Colon (tissue), 2 donors: ENCODE measurements around the gene HCN2.

ENCODE experiments used
- FAIRE-seq: peaks from 2 replicates; lab custom pipeline; 2012; peaks lifted over from hg19 to GRCh38; lab: Jason Lieb, UNC
- donor health status: control.
- donor health status: control.

HCN2 gene

GRCh38 chr19:589693-590395 is at the start of gene HCN2:
Gene HCN2, plus strand, starts transcription at chr19:589881. Its CDS starts 65 bp downstream, at chr19:589946.
- FAIRE-seq = no peak

- no peak for FAIRE-seq
Measured at GRCh38 chr19:540867-541637, 48.6 kb upstream of the HCN2 start.

- FAIRE-seq = no peak
Measured at GRCh38 chr19:541699-542098, 48.0 kb upstream of the HCN2 start.

- FAIRE-seq = no peak
Measured at GRCh38 chr19:542173-542866, 47.4 kb upstream of the HCN2 start.

DNA sequence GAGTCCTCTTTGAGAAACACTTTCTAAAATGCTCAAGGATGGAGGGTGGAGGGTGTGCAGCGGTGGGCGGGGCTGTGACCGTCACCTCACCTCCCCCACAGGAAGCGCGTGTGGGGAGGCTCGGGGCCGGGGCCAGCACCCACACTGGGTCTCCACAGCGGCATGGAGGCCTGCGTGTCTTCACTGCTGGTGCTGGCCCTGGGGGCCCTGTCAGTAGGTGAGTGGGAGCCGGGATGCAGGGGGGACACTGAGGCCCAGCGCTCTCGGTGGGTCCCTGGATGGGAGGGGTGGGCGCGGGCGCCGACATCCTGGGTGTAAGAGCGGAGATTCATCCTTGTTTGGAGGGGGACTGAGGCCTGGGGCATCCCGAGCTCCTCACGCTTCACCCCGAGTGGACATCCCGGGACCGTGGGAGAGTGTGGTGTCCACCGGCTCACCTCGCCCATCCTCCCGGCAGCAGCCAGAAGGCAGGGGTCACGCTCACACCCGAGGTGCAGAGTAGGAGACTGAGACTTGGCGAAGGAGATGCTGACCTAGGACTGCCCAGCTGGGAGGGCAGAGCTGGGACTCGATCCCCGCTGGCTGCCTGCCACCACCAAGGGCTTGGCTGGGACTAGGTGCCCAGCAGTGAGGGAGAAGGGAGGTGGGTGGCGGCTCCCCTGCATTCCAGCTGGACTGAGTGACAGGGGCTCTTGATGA is 45.6 kb upstream of the HCN2 start, which contains the start of gene GZMM:
Gene GZMM, plus strand, starts transcription at position 144 of the 699 bp plus-strand sequence. Its CDS starts 19 bp downstream, at position 163.
- FAIRE-seq = no peak

- FAIRE-seq = no peak
Measured at GRCh38 chr19:547117-547516, 42.6 kb upstream of the HCN2 start.

GRCh38 chr19:547836-548720 is 41.6 kb upstream of the HCN2 start:
- FAIRE-seq = no peak

- no peak for FAIRE-seq
Measured at GRCh38 chr19:548886-549830, 40.5 kb upstream of the HCN2 start.

GRCh38 chr19:554817-555216 is 34.9 kb upstream of the HCN2 start:
- FAIRE-seq = no peak

DNA sequence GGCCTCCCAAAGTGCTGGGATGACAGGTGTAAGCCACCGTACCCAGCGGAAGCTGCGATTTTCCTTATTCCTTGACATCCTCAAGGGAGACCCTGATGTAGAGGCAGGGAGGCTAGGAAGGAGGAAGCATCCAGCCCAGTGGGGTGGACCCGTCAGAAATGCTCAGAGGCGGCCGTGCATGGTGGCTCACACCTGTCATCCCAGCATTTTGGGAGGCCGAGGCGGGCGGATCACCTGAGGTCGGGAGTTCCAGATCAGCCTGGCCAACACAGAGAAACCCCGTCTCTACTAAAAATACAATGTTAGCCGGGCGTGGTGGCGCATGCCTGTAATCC is 34.2 kb upstream of the HCN2 start:
- FAIRE-seq = no peak

- no peak for FAIRE-seq
Measured at GRCh38 chr19:556611-557382, 32.9 kb upstream of the HCN2 start.

DNA sequence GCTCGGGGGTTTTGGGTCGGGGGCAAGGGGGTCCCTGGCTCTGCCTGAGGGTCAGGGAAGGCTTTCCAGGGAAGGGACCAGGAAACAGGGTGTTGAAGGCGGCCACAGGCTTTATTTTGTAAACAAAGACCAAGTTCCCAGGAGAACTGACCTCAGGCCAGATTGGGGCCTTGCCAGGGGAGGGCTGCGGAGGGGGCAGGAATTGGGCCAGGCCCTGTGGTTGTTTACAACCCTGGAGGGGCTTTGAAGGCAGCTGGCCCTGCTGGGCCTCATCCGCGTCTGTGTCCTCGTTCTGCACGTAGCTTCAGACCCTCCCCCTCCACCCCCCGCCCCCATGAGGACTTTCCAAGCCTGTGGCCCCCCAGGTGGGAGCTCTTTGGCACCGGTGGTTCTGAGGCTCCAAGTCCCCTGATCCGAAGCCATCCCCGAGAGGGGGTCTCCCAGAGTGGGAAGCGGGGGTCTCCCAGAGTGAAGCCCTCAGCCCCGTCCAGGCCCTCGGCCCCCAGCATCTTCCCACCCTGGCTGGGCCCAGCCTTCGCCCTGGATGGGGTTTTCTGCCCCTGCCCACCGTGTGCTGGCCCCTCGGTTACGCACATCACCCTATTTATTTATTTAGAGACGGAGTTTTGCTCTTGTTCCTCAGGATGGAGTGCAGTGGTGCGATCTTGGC is 30.8 kb upstream of the HCN2 start:
- no peak for FAIRE-seq

DNA sequence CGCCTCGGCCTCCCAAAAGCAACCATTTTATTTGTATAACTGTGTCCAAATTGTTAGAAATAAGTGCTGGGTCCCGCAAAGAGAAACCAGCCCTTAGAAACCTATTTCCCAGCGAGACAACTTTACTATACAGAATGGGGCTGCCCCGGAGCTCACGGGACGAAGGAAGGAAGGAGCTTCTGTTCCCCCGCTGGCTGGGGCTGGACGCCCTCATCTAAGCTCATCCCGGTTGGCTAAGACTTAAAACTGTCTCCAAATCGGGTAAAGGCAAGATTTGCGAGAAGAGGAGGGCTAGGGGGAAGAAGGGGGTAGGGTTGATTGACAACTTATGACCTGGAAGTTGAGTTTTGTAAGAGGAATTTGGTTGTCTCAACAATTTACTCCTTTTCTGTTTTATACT is 29.6 kb upstream of the HCN2 start:
- no peak for FAIRE-seq

DNA sequence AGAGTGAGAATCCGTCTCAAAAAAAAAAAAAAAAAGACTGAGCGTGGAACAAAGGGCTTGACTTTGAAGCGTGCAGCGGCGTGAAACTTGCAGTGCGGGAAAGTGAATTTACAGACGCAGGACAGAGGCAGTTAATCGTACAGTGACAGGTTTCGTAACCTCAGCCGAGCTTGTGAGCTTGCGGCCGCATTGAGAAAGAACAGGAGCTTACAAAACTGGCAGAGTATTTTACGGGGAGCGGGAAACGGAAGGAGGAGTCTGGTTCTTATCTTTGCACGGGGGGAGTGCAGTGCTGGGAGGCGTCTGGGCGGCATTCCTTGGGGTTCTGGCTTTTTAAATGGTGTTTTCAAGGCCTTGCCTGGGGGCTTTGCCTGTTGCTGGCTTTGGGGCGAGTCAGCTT is 23.3 kb upstream of the HCN2 start:
- FAIRE-seq = no peak

GRCh38 chr19:566844-567243 is 22.8 kb upstream of the HCN2 start:
- no peak for FAIRE-seq

- FAIRE-seq = no peak
Measured at GRCh38 chr19:567296-567900, 22.3 kb upstream of the HCN2 start.

- no peak for FAIRE-seq
Measured at GRCh38 chr19:570251-570686, 19.4 kb upstream of the HCN2 start.

- FAIRE-seq = no peak
Measured at GRCh38 chr19:570937-571565, 18.6 kb upstream of the HCN2 start.
